Activated CD8-positive, alpha-beta memory T cell treated with anti-CD3 and anti-CD28 coated beads for 4 hours (primary cell): ENCODE results near the gene NKX3-2.

Experiments
- DNase-seq, 2 donors: peaks; one replicate each; pipeline ENCODE4 v3.0.0-alpha.2; 2020; ENCODE audit warnings: low read depth in 2 of 2

The NKX3-2 gene

DNA sequence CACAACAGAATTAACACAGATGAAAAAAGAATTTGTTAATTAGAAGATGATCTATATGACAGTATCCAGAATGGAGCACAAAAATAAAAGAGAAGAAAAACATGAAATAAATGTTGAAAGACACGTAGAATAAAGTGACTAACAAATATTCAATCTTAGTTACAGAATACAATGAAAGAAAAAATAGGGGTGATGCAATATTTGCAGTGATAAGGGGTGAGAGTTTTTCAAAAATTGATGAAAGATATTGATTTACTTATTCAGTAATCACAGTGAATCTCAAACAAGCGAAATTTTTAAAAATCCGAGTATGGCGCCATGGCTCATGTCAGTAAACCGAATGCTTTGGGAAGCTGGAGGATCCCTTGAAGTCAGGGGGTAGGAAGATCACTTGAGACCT, 39.9 kb downstream of the NKX3-2 start:
- no peak for DNase-seq

DNA sequence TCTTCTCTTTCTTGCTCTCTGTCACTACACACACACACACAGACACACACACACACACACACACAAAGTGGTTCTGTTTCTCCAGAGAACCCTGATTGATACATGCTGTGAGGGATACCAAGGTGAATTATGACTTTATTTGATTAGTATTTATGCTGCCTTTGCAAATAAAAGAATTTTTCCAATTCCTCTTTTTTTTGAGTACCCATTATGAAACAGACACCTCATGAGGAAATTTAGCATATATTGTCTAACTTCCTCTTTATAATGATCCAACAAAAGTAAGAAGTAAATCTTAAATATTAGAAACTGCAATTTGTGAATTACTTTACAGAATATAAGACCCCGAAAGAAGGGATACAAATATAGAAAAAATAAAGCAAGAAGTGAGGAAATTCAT, 45.8 kb downstream of the NKX3-2 start:
- DNase-seq: no peak

DNA sequence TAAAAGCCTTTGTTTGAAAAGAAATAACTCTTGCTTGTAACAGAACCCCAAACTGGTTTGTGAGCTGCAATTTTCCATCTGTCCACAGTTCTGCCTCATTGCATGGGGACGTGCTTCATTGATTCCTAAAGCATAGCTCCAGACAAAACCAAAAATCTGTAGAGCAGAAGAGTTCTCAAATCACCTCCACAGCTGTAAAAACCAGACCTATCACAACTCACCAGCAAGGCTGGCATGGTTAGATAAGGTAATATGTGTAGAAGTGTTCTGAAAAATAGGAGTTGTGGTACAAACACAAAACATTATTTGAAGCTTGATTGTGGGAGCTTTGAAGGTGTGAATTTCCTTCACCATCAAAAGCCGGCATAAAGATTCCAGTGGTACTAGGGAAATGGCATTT, 47.7 kb downstream of the NKX3-2 start:
- no peak for DNase-seq

DNA sequence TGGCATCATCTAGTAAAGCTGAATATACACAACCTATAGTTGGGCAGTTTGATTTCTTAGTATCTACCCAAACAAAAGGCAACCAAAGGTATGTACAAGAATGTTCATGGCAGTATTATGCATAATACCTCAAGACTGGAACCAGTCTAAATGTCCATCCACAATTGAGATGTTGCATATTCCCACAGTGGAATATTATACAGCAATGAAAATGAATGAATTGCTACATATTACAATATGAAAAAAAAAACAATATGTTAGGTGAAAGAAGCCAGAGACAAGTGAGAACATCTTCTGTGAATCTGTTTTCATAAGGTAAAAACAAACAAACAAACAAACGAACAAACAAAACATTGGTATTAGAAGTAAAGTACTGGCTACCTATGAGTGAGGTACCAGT, 48.6 kb downstream of the NKX3-2 start:
- no peak for DNase-seq

DNA sequence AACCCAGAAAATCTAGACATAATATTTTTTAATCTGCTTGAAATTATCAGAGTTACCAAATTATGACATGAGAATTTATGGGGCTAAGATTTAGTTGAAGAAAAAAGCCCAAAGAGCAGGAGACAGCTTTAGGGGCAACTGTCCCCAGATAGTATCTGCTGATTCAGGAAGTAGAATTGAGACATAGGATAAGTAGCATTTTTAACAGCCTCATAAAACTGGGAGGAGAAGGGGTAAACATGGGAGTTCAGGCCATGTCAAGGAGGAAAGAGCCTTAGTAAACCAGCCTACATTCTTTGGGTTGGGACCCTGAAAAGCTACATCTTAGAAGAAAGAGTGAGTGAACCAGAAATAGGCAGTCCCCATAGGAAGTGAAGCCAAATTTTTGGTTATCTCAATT, 50.5 kb downstream of the NKX3-2 start:
- no peak for DNase-seq

DNA sequence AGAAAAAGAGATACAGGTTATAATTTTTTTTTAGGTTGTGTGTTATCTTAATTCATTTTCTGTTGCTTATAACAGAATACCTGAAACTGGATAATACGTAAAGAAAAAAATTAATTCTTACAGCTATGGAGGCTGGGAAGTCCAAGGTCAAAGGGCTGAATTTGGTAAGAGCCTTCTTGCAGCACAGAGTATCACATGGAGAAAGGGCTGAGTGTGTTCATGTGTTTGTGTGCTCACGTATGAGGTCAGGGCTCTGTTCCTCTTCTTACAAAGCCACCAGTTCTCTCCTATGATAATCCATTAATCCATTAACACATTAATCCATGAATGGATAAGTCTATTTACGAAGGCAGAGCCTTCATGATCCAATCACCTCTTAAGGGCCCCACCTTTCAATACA, 51.6 kb downstream of the NKX3-2 start:
- DNase-seq: no peak
